ENCODE measurements around the gene CNKSR3.

Gene CNKSR3

GRCh38 chr6:154399097-154399496 lies 111.4 kb downstream of the CNKSR3 start:
- peak; percentile 58 for DNase-seq (ENCODE audit: low read depth)
- no peak overlapping the region for H3K4me3 ChIP-seq (ENCODE audit: low read length)
- no peak for TF ChIP-seq CTCF (conservative IDR thresholded peaks at IDR 0.05; ENCODE audit: low read length)

GRCh38 chr6:154397491-154398195 lies 112.8 kb downstream of the CNKSR3 start:
- TF ChIP-seq CTCF (conservative IDR thresholded peaks at IDR 0.05; ENCODE audit: low read length), result no peak
- DNase-seq (ENCODE audit: low read depth), result no peak
- no peak overlapping the region for H3K4me3 ChIP-seq (ENCODE audit: low read length)

- DNase-seq (ENCODE audit: low read depth), result no peak
Measured at GRCh38 chr6:154395878-154396277, 114.6 kb downstream of the CNKSR3 start.

GRCh38 chr6:154395316-154395715 lies 115.2 kb downstream of the CNKSR3 start:
- no peak overlapping the region for H3K4me3 ChIP-seq (ENCODE audit: low read length)
- no peak for TF ChIP-seq CTCF (conservative IDR thresholded peaks at IDR 0.05; ENCODE audit: low read length)
- no peak for DNase-seq (ENCODE audit: low read depth)

More at GRCh38 chr6:154395878-154396277, 114.6 kb downstream of the CNKSR3 start:
- H3K4me3 ChIP-seq (ENCODE audit: low read length), result no peak overlapping the region
- no peak for TF ChIP-seq CTCF (conservative IDR thresholded peaks at IDR 0.05; ENCODE audit: low read length)

GRCh38 chr6:154394571-154394970 lies 115.9 kb downstream of the CNKSR3 start:
- no peak overlapping the region for H3K4me3 ChIP-seq (ENCODE audit: low read length)
- DNase-seq (ENCODE audit: low read depth), result no peak
- TF ChIP-seq CTCF (conservative IDR thresholded peaks at IDR 0.05; ENCODE audit: low read length), result no peak

GRCh38 chr6:154390034-154390433 lies 120.5 kb downstream of the CNKSR3 start:
- no peak for TF ChIP-seq CTCF (conservative IDR thresholded peaks at IDR 0.05; ENCODE audit: low read length)
- H3K4me3 ChIP-seq (ENCODE audit: low read length), result no peak overlapping the region
- DNase-seq (ENCODE audit: low read depth), result no peak

GRCh38 chr6:154388803-154389202 lies 121.7 kb downstream of the CNKSR3 start:
- H3K4me3 ChIP-seq (ENCODE audit: low read length), result no peak overlapping the region
- no peak for DNase-seq (ENCODE audit: low read depth)
- no peak for TF ChIP-seq CTCF (conservative IDR thresholded peaks at IDR 0.05; ENCODE audit: low read length)

All from AG10803 (cell line).